Hindlimb muscle (tissue), 1 donor: Measurements from ENCODE around the gene KRTAP13-1. TPM values are rescaled to one million over a fixed set of nuclear protein-coding genes. Genes with fewer than 3 reads are reported as not detected.

Experiments used
- DNase-seq: peaks from one replicate; pipeline ENCODE4 v3.0.0-alpha.2; 2013
- polyA plus RNA-seq: library from polyadenylated mRNA; unstranded; fragments of 120-200 nt; gene quantifications from one replicate; pipeline ENCODE4 v1.2.1, GENCODE V29; 2013; ENCODE audit not compliant: insufficient read length

KRTAP13-1 gene, protein sequence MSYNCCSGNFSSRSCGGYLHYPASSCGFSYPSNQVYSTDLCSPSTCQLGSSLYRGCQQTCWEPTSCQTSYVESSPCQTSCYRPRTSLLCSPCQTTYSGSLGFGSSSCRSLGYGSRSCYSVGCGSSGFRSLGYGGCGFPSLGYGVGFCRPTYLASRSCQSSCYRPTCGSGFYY
- not detected for polyA plus RNA-seq

DNA sequence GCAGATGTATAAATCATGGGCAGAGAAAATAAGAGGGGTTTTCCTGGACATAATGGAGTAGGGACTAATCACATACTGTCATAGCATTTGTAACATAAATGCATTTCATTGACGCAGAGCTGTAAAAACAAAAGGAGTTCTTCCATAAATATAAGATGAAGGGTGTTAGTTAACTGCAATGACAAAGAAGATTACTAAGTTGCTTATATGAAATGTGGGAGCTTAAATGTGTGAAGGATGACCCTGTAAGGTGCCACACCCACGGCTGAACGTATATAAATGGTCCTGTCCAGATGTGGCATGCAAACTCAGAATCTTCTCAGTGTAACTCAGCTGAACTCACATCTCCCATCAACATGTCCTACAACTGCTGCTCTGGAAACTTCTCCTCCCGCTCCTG, at the start of gene KRTAP13-1:
KRTAP13-1 (plus strand) TSS at position 301 of the 400 bp plus-strand sequence; CDS start at position 357, 56 bp downstream.
- DNase-seq: no peak

DNA sequence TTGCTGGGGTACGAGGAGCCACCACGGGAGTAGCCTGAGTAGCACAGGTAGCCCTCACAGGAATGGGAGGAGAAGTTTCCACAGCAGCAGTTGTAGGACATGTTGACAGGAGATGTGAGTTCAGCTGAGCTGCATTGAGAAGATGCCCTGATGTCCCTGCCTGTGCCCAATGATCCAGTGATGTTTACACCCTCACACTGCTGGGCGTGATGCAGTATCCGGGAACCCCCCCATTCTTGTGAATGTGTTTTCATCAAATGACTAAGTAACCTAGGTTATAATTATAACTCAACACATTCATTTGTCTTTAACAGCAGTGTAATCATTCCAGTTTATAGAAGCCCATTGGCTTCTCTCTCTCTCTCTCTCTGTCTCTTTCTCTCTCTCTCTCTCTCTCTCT, 47.3 kb upstream of the KRTAP13-1 start, which contains the start of gene KRTAP23-1:
KRTAP23-1 (minus strand) TSS at position 101 of the 400 bp plus-strand sequence; CDS start at position 101, 0 bp downstream.
- no peak for DNase-seq

DNA sequence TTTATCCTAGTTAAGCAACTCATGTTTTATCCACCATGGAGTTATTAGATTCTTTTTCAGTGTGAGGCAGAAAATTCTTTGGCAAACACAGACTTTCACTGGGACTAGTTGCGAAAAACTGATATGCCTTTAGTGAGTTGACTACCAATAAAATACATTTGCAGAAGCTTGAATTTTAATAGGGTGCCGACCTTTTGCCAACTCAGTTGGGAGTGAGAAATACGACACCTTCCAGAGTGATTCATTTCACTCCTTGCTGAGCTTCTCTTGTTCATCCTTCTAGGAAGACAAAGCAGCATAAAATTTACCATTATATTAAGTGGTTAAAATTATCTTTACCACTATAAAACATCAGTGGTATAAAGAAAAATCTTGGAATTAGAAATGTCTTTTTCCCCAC, 46.3 kb upstream of the KRTAP13-1 start:
- no peak for DNase-seq

DNA sequence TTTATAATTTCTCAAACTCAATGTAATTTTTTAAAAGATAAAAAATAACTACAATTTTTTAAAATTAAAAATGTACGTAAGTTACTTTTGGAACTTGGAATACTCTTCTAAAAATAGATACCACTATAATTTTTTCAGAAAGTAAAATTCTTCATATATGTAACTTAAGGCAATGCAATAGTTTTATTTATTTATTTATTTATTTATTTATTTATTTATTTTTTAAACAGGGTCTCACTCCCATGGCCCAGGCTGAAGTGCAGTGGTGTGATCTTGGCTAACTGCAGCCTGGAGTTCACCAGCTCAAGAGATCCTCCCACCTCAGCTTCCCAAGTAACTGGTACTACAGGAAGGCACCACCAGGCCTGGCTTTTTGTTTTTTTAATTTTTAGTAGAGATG, 44.3 kb upstream of the KRTAP13-1 start:
- no peak for DNase-seq

DNA sequence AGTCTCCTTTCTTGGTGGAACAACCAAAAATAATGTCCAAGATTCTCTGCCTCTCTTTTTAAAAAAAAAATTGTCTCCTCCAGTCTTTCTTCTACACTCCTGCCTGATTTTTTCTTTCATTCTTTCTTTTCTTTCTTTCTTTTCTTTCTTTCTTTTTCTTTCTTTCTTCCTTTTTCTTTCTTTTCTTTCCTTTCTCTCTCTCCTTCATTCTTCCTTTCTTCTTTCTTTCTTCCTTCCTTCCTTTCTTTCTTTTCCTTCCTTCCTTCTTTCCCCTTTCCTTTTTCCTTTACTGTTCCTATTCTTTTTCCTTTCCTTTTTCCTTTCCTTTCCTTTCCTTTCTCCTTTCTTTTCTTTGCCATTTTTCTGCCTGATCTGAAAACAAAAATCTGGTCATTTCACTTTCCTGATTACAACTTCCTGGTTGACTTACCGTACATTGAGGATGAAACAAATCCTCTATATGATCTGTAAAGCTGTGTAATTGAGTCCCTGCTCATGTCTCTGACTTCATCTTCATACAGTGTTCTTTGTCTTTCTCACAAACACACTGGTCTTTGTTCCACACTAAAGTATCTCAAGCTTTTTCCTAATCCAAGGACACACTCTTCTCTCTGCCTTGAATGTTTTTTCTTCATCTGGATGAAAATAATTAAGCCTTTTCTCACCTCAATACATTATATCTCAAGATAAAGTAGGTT, 41.4 kb upstream of the KRTAP13-1 start:
- no peak for DNase-seq

DNA sequence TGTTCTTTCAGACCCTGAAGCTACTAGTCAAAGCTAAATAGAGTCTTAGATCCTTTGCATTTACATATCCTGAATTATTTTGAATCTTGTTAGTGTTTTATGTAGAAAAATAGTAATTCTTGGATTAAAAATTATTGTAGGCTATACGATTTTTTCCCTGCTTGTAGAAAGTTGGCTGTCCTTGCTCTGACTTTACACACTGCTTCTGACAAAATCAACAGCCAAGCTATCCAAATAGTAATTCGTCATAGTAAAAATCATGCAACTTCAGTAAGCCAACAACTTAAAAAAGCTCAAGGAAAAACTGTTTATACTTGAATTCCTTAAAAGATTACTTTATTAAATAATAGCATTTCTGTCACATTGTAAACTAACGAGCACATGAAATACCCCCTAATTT, 39.9 kb upstream of the KRTAP13-1 start:
- no peak for DNase-seq

DNA sequence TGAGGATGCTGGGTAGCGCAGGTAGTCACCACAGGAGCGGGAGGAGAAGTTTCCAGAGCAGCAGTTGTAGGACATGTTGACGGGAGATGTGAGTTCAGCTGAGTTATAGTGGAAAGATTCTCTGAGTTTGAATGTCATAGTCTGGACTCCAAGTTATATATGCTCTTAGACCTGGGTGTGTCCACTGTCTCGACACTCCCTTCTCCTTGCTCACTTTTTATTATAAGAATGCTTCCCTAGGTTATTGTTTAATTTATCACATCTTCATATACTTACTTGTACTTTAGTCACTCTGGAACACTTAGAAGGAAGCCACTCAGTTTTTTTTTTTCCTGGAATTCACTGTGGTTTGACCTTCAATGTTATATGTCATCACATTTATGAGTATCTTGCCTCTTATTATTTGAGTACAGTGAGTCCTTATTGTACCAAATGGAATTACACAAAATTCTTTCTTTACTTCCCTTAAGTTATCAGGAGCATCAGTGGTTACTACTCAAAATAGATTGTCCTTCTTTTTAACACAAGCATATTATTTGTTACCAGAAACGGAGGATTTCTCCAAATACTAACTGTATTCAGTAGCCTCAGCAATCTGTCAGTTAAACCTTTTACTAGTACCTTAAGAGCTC, 23.6 kb upstream of the KRTAP13-1 start, which contains the start of gene KRTAP13-2:
KRTAP13-2 (minus strand) TSS at position 133 of the 632 bp plus-strand sequence; CDS start at position 75, 58 bp downstream.
- no peak for DNase-seq

DNA sequence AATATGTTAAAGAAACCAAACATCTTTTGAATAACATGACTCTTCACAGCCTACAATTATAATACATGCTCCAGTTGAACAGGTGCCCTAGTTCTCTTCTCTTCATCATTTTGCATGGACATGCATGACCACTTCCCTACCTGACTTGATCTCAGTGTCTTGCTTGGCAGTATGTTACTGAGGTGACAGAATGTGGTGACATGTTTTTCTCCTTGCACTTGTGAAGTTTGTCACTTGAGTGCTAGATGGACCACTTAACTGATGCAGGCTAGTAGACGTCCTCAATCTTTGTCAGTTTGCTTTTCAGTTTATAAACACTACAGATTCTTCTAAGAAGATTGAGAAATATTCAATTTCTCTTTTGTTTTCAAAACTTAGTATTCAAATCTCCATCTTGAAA, 13.6 kb upstream of the KRTAP13-1 start:
- DNase-seq: no peak

DNA sequence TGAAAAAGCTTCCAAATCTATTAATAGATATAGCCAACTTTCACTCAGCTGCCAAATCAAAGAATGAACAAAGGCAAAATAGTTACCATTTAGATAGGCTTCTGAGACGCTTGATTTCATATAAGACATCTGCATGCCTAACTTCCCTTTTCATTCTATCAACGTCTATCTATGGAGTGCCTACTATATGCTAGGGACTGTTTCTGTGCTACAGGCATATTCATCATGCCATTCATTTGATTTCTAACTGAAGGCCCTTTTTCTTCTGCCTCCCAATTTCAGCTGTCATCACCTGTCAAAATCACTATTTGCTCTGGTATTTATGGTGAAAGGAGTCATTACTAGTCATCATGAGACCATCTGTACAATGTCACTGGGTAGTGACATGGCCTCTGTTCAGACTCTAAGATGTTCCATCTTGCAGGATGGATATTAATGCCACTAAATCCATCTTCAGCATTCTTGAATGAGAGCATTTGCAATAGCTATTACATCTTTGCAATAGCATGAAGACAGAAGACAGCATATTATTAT, 4.3 kb upstream of the KRTAP13-1 start:
- no peak for DNase-seq

DNA sequence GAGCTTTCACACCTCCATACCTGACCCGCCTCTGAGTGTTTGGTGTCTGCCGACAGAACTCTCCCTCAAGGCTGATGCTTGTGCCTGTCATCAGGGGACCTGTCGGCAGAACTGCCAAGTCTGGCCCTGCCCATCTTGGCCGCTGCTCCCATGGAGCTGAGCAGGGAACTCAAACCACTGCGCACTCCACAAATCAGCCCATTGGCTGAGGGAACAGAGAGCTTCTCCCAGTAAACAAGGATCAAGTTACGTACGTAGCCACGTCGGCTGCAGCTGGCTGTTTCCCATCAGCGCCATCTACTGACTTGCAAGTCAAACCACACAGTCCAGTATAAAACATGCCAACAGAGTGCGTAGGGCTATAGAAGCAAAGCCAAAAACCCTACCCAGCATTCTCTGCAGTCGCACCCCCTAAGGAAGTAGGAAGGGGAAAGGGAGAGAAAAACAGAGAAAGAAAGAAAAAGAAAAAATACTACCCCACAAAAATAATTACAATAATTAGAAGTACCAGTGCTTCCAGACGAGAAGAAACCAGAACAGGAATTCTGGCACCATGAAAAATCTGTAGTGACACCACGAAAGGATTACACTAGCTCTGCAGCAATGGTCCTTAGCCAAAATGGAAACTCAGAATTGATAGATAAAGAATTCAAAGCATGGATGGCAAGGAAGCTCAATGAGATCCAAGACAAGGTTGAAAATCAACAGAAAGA, 13.1 kb downstream of the KRTAP13-1 start:
- peak; percentile 6 for DNase-seq

DNA sequence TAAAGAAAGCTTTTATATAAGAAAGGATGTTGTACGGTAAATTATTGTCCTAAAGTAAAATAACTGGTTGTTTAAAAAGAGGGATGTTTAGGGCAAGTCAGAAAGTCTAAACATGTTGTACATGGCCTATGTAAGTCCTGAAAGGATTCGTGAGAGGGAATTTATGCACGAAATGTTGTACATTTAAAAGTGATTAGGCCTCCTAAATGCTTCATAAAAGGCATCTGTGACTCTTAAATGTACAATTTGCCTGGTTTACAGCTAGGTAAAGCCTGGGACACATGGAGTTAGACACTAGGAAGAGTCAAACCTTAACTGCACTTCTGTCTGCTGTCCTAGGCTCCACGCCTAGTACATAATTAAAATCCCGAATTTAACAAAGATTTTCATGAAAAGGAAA, 20.2 kb downstream of the KRTAP13-1 start:
- no peak for DNase-seq

DNA sequence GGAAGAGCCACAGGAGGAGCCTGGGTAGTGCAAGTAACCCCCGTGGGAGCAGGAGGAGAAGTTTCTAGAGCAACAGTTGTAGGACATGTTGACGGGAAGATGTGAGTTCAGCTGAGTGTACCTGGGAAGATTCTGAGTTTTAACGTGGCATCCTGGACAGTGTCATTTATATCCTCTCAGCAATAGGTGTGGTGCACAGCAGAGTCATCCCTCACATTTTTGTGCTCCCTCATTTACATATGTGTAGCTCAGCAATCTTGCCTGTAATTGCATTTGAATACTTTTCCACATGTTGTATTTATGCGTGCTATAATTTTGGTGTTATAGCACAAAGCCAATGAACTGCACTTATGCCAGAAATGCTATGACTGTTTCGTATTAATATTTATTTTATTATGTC, 30.0 kb downstream of the KRTAP13-1 start, which contains the start of gene KRTAP13-3:
KRTAP13-3 (minus strand) TSS at position 101 of the 400 bp plus-strand sequence; CDS start at position 87, 14 bp downstream.
- no peak for DNase-seq

DNA sequence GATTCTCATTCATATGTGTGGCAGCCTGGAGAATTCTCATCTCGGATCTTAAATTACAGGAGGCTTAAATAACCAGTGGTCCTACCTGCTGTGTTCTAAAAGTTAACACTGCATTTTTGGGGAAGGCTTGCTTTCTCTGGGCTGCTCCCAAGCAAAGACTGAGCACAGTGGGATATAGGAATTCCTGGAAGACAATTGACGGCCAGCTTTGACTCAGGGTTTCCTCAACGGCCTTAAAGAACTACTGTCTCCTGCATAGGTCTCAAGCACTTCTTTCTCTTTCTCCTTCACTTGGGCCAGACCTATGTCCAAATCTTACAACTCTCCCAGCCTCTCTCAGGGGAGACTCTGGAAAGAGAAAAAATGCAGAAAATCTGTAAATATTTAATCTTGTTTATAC, 30.9 kb downstream of the KRTAP13-1 start:
- no peak for DNase-seq

DNA sequence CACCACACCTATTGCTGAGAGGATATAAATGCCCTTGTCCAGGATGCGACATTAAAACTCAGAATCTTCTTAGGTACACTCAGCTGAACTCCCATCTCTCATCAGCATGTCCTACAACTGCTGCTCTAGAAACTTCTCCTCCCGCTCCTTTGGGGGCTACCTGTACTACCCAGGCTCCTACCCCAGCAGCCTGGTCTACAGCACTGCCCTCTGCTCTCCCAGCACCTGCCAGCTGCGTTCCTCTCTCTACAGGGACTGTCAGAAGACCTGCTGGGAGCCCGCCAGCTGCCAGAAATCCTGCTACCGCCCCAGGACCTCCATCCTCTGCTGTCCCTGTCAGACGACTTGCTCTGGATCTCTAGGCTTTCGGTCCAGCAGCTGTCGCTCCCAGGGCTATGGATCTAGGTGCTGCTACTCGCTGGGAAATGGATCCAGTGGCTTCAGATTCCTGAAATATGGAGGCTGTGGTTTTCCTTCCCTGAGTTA, 34.4 kb downstream of the KRTAP13-1 start, which contains the start of gene KRTAP13-4:
KRTAP13-4 (plus strand) TSS at position 51 of the 486 bp plus-strand sequence; CDS start at position 107, 56 bp downstream.
- no peak for DNase-seq

DNA sequence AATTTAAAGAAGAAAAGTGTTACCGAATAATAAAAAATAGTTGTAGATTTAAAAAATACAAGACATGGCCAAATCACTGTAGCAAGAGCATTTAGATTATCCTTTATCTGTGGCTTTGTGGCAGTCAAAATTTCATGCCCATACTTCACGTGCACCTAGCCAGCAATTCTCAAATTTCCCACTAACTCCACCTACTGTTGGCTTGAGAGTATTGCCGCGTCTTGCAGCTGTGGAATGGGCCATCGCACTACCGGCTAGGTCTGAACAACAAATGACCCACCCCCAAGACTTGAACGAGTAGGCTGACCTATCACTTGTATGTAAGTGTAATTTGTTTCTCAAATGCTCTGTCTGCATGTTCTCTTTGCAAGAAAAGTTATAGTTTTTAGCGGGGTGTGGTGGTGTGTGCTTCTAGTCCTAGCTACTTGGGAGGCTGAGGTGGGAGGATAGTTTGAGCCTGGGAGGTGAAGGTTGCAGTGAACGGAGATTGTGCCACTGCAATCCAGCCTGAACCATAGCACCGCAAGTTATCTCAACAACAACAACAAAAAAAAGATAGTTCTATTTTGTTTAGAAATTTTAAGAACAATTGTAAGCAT, 38.3 kb downstream of the KRTAP13-1 start:
- peak; percentile 13 for DNase-seq

DNA sequence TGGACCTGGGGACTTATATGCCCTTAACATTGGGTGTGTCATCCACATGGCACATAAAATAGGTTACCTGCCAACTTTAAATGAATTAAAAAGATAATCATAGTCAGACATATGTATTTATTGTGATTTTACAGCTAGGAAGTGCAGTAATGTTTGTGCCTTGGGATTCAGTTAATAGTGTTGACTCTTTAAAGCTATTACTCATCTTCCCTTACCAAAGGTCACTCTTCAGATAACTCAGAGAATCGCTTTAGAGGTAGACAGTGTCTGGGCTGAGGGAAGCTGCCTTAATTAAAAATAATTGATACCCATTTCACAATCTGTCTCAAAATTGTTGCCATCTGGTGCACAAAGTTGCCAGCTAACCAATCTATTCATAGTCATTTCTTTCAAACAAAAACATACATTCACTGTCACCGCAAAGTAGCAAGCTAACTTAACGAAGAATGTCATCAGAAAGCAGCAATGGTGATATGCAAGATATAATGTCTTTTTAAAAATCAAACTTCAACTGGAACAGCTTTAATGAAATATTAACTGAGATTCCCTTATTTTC, 41.3 kb downstream of the KRTAP13-1 start:
- no peak for DNase-seq

DNA sequence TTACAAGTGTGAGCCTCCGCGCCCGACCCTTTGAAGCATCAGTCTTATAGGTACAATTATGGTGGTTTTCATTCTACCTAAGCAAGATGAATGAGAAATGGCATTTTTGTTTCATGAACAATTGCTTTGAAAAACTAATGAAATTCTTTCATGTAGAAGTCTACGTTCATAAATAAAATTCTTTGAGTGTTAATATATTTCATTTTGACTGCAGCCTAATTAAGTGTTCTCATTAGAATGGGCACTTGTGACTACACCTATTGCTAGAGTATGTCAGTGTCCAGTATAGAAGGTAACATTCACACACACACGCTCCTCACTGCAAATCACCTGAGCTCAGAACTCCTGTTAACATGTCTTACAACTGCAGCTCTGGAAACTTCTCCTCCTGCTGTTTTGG, 44.1 kb downstream of the KRTAP13-1 start, which contains the start of gene KRTAP15-1:
KRTAP15-1 (plus strand) TSS at position 301 of the 400 bp plus-strand sequence; CDS start at position 354, 53 bp downstream.
- DNase-seq: no peak

DNA sequence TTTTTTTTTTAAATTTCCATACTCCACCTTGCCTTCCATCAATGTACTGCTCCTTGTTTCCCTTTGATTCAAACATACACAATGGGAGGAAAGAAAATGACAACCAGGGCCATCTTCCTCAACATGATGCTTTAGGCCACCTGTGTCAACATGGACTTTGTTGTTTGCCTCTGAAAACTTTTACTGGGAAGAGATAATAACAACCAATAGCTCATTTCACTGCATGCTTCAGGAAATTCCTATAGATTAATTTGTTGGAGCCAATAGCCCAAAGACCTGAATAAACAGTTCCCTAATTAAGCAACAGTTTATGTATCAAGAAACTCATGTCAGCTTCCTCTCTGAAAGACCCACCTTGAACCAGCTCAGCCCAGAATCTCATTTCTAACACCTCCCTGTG, 47.4 kb downstream of the KRTAP13-1 start:
- DNase-seq: no peak

DNA sequence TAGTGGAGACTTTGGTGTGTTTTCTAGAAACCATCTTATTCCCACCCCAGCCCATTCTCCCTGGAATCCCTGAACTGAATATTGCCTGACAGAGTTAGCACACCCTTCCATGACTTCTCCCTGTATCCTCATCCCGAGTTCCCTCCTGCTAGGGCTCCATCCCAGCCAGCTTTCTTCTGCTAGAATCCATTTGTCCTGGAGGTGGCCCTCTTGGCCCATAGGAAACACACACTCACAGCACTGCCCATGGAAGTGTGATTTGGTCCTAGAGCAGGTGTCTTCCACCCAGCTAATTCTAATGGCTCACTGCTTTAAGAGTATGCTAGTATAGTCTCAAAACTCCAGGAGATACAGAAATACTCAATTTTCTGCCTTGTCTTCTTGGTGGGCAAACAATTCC, 48.4 kb downstream of the KRTAP13-1 start:
- DNase-seq: no peak
